SW 1271 (cell line): ENCODE data around the gene RESP18.
A peak's percentile ranks its signal among the peaks of the same experiment; 100 is the strongest.
"Not testable (repeated sequence)": the region's sequence is repeated elsewhere in the genome, so short reads cannot be mapped to it uniquely, and the experiment has no call there.

Experiments
- DNase-seq, 2 experiments: peaks; one replicate each; lab custom pipeline; 2025; lab: John Stamatoyannopoulos, UW

Gene RESP18

DNA sequence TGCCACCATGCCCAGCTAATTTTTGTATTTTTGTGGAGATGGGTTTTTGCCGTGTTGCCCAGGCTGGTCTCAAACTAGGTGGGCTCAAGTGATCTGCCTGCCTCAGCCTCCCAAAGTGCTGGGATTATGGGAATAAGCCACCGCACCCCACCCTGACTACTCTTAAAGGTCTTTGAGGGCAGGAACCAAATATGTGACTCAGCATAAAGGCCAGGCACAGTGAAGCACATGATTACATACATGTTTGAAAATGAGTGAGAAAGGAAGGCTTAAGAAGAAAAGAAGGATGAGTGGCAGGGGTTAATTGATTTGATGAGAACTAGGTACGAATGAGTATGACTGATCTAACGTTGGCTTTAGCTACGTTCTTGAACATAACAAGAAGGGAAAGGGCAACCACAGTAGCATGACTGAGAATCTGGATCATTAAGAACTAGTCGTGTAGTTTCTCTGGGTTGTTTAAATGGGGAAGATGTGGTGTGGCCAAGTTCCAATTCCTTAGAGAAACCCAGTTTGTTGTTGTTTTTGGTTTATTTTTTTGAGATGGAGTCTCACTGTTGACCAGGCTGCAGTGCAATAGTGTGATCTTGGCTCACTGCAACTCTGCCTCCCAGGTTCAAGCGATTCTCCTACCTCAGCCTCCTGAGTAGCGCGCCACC lies 6.8 kb downstream of the RESP18 start:
- no peak for DNase-seq

DNA sequence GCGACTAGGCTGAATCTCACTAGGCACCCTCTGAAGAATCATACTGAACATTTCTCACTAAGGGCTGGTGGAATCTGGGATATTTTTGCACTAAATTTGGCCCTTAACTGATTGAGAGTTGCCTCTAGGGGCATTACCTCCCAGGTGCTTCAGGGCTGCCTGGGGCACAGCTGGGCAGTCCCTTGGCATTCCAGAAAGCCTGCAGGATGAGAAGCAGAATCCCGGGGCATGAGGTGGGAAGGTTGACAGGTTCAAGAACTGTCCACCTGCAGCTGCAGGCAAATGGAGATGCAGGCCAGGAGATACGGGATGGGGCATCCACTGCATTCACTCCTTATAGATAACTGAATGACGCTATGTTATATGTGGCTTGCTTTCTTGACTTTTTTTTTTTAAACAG lies 7.4 kb downstream of the RESP18 start:
- no peak for DNase-seq

DNA sequence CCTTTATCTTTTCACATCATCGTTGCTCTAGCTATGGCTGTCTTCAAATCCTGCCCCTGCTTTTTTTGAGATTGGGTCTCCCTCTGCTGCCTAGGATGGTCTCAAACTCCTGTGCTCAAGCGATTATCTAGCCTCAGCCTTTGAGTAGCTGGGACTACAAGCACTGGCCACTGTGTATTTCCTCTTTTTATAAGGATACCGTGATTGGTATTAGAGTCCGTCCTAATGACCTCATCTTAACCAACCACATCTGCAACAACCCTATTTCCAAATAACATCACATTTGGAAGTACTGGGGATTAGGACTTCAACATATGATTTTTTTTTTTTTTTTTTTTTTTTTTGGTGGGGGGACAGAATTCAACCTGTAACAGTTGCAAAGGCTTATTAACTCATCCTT lies 9.1 kb downstream of the RESP18 start:
- DNase-seq, result no peak

DNA sequence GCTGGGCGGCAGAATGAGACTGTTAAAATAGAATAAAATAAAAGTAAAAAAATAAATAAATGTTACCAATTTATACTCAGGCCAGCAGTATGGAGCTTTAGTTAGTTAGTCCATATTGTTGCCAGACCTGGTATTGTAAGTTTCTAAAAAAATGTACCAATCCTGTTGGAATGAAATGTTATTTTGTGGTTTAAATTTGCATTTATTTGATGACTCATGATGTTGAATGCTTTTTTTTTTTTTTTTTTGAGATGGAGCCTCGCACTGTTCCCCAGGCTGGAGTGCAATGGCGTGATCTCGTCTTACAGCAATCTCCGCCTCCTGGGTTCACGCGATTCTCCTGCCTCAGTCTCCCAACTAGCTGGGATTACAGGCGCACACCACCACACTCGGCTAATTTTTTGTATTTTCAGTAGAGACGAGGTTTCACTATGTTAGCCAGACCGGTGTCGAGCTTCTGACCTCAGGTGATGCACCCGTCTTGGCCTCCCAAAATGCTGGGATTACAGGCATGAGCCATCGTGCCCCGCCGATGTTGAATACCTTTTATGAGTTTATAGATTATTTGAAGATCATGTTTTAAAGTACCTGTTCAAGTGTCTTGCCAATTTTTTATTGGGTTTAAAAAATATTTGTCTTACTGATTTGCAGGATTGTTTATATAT lies 17.6 kb downstream of the RESP18 start:
- DNase-seq, result no peak

DNA sequence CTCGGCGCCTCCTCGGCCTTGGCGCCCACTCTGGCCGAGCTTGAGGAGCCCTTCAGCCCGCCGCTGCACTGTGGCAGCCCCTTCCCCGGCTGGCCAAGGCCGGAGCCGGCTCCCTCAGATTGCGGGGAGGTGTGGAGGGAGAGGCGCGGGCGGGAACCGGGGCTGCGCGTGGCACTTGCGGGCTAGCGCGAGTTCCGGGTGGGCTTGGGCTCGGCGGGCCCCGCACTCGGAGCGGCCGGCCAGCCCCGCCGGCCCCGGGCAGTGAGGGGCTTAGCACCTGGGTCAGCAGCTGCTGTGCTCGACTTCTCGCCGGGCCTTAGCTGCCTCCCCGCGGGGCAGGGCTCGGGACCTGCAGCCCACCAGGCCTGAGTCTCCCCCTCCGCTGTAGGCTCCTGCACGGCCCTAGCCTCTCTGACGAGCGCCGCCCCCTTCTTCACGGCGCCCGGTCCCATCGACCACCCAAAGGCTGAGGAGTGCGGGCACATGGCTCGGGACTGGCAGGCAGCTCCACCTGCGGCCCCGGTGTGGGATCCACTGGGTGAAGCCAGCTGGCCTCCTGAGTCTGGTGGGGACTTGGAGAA lies 19.8 kb downstream of the RESP18 start:
- DNase-seq, result not testable (repeated sequence)

DNA sequence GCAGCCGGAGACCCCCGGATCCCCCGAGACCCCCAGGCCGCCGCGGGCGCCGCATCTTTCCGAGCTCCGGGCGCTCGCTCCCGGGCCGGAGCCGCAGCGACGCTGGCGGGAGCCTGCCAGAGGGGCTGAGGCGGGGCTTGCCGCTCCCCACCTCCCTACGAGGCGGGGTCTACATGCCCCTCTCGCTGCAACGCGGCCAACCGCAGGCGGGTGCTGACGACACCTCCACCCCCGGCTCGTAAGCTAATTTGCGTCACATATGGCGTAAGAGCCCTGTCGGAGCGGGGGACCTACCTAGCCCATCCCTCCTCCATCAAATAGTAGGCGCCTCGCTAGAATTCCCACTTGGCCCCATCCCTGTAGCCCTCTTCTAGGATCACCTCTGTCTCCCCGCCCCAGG lies 23.3 kb downstream of the RESP18 start, which contains the start of gene PTPRN:
PTPRN (minus strand) TSS at position 124 of the 400 bp plus-strand sequence; CDS start at position 55, 69 bp downstream.
- no peak for DNase-seq

DNA sequence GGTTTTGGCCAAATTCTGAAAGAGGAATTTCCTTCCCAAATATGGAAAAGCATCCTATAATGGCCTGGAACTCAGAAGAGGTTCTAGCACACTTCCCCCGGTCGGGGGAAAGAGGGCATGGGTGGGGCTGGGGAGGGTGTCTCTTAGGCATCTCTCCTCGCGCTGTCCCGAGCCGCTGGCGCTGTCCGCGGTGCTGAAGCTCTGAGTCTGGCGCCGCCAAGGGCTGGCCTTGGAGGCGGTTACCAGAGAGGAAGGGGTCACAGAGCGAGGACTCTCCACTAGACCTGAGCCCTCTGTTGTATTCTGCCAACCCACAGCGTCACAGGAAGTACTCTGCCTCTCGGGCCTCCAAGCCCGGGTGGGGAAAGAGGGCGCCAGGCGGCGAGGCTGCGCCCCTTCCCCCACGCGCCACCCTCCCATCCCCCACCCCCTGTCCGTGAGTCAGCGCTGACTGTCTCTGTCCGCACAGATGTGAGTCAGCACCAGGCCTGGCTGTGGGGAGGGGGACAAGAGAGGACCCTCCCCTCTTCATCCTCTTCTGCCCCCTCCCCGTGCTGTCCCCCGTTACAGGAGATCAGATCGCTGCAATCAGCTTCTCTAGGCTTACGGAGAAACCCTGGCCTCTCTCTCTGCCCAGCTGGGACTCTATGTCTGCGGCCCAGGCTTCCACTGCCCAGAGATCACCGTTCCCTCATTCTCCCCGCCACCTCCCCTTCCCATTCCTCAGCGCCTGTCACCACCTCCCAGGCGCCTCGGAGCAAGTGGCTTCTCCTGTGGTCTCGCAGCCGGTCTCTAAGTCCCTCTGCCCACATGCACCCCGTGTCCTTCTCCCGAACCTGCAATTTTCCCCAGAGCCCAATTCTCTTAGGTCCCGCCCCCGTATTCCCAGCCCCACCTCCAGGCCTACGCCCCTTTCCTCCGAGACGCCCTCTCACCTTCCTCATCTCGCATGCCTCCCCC lies 24.1 kb downstream of the RESP18 start:
- DNase-seq, result peak in 1 of 2 experiments; percentile 5

DNA sequence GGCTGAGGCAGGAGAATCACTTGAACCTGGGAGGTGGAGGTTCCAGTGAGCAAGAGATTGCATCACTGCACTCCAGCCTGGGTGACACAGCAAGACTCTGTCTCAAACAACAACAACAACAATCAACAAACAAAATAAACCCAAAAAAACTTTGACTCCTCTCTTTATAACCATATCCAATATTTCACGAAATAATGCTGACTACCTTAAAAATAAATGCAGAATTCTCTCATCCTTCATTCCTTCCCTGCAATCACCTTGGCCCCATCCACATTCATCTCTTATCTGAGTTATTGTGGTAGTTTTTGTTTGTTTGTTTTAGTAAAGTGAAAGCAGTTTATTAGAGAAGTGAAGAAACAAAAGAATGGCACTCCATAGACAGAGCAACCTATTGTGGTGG lies 26.5 kb downstream of the RESP18 start:
- DNase-seq, result no peak

DNA sequence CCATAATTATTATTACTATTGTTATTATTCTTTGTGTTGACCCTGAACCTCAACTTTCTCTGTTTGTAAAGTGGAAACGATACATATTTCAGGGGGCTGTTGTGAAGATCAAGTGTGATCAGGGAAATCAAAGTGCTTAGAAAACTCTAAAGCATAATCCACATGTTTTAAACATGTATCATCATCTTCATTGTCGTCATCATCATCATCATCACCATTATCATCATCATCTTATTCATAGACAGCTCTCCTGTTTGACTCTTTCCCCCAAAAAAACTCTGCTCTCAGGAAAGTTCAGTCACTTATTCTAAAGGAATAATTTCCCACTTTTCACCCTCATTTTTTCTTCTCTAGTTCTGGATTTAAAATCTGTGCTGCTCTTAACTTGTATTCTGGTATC lies 28.3 kb downstream of the RESP18 start:
- no peak for DNase-seq

DNA sequence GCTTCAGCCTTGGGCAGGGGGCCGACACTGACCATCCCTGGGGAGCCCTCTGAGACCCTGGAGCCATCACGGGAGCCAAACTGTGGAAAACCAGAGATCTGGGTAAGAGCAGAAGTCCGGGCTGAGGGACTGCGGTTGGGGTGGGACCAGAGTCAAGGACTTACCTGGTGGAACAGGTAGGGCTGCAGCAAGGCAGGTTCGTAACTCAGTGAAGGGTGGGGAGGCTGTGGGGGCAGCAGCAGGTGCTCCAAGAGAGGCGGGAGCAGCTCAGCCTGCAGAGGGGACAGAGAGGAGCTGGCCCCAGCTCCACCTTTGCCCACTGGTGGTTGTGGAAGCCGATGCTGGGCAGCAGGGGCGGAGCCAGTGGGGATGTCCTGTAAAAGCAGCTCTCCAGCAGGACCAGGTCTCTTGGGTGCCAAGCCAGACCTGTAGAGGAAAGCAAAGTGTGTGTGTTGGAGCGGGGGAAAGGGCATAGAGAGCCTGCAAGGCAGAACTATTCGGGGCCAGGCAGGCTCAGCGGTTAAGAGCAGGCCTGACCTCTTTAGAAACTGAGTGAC lies 30.1 kb downstream of the RESP18 start:
- no peak for DNase-seq

DNA sequence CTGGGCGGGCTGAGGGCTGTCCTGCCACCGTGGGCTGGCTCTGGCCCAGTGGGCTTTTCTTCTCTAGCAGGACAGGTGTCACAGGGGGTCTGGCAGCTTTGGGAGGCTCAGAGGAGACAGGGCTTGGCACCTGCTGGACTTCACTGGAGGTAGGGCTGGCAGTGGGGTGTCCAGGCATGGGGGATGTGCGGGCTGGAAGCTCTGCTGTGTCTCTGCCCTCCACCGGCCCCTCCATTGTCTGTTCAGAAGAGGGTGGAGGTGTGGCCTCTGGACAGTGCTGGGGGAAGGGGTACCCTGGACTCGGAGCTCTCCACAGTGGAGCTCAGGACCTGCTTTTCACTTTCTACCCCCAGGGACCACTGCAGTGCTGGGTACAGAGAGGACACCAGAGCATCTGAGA lies 32.5 kb downstream of the RESP18 start:
- no peak for DNase-seq

DNA sequence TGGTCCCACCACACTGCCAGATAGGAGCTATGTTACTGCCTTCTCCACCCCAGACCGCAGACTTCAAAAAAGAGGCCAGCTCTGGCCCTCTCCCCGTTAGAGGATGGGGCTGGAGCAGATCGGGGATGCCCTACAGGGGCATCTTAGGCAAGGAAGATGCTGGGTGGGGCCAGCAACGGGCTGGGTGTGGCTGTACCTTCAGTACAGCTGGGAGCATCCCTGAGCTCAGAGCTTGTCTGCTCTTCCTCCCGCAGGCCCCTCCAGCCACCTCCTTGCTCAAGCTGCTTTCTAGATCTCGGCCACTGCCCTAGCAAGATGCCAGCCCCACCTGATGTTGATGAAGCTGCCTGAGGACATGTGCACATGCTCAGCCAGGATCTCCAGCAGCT lies 33.2 kb downstream of the RESP18 start:
- no peak for DNase-seq

DNA sequence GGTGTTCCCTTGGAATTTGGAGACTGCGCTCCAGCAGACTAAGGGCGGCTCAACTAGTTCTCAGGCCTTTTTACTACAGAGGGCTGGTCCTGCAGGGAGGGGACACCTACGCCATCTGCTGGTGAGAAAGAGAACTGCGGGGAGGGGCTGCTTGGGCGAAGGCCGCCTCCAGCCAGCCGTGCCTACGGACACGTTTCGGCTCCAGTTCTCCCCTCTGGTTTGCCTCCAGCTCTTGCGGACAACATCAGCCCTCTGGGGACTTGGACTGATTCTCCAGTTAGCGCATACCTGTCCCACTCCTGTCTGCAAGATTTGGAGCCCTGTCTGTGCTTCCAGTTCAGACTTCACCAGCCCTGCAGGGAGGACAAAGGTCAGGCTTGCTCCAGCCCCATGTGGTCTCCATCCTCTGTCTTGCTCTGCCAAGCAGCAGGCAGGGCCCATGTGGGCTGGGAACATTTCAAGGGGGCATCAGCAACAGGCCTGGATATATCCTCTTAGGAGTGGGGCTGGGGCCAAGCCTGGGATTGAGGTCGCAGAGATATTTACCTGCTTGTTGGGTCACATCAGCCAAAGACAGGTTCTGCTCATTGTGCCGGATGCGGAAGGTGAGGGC lies 33.7 kb downstream of the RESP18 start:
- peak; percentile 17 to 44 for DNase-seq

DNA sequence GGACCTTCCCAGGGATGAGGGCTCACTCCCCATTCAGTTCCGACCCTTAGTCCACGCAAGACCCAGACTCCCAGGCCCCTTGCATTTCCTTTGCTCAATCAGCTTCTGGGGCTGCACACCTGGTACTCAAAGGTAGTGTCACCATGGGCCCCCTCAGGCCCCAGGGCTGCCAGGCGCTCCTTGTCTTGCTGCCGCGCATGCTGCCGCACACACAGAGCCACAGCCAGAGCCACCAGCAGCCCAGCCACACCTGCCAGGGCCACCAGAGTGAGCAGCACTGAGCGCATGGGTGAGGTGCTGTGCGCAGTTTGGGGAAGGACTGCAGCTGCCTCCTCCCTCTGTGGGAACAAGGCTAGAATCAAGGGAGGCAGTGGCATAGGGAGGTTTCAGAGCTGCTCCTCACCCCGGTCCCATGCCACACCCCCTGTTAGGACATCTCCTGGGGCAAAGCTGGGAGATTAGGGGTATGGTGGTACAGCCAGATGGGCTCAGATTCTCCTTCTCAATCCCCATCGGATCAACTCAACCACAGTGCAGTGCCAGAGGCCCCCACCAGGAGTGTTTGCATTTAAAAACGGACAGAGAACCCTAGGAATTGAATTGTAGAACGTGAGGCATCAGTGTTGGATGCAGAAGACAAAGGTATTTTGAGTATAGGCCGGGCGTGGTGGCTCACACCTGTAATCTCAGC lies 34.6 kb downstream of the RESP18 start:
- DNase-seq, result no peak

DNA sequence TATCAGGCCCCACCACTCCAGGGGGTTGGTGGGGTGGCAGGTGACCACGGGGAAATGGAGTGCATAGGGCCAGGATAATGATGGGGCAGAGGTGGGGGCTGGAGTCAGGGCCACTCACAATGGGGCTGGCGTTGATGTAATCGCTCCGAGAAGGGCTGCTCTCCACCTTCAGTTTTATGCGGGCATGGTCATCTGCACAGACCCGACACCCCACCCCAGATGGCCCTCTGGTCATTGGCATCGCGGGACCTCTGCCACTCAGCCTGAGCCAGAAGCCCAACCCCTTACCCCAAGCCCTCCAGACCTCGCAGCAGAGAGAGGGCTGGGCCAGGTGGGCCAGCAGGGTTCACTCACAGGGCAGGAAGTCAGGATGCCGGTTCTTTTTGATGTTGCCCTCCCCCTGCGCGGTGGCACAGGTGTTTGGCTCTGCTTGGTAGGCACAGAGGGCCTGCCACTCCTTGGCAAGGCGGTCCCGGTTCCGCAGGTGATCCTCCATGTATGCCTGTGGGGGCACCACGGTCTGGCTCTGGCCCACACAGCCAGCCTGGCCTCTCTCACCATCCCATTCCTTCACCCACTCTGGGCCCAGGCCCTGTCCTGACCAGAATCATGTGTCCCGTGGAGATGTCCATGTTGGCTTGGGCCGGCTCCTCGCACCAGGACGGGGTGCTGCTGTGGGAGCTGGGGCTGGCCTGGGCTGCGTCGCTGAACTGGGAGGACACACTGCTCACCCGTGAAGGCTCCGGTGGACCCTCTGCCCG lies 35.7 kb downstream of the RESP18 start:
- DNase-seq, result no peak

DNA sequence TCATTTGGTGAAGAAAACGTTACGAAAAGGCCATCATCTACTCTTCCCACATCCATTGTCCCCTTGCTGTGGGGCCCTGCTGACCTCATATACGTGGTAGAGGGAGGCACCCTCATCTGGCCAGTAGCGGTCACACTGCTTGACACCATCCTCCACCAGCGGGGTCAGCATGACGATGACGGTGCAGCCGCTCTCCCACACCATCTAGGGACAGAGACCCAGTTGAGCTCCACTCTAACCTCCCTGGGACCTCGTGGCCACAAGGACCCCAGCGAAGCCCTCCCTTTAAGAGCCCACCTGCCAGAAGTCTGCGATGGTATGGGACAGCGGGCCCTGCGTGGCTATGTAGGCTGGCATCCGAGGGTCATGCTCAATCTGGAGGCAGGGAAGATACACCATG lies 36.4 kb downstream of the RESP18 start:
- DNase-seq, result no peak

DNA sequence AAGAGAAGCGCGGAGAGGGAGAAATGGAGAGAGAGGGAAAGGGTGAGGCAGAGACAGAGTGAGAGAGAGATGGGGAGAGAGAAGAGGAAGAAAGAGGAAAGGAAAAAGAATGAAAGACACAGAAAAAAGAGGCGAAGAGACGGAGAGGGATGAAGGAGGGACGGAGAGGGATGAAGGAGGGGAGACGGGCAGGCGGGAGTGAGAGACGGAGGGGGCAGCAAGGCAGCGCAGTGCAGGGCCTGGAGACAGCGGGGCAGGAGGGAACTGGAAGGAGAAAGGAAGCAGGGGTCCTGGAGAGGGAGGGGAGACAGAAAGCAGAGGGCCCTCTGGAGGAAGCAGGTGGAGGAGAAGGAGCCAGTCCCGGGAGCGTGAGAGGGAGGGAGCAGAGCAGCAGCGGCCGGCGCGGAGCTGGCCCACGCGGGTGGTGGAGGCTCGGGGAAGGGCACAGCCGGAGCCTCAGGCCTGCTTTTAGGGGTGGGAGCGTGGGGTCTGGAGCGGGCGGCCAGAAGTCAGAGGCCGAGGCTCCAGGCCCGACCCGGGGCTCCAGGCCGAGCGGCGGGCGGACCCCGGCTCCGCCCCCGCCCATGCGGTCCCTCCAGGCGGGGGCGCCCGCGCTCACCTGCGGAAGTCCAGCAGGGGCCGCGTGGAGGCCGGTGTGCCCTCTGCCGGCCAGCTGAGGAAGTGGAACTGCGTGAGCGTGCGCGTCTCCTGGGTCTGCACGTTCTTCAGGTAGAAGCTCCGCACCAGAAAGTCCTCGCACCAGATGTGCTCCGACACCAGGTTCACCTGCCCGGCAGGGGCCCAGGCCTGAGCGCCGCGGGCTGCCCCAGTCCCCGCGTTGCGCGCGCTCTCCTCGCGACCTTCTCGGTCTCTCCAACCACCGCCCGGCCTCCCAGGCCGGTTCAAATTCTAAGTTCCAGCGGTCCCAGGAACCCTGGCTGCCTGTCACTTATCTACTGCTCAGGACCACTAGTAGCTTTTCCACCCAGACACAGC lies 37.9 kb downstream of the RESP18 start:
- peak; percentile 39 to 69 for DNase-seq

DNA sequence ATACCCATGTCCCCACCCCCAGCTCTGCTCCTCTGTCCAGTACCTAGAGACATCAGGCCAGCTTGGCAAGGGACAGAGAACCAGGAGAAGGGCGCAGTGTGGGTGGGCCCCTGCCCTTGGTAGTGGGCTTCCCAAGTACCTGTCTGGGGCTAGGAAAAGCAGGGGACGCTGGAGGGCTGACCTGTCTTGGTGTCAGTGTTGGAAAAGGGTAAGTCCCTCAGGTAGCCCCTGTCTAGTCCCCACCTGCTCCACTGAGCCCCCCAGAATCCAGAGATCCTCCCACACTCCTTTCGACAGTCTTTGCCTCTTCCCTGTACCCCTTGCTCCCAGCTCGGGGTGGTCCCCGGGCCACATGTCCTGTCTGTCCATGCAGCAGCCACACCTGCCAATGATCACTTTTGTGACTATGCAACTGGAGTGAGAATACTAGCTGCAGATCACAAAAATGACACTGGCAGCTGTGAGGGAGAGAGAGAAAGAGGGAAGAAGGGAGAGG lies 38.8 kb downstream of the RESP18 start:
- DNase-seq, result no peak

DNA sequence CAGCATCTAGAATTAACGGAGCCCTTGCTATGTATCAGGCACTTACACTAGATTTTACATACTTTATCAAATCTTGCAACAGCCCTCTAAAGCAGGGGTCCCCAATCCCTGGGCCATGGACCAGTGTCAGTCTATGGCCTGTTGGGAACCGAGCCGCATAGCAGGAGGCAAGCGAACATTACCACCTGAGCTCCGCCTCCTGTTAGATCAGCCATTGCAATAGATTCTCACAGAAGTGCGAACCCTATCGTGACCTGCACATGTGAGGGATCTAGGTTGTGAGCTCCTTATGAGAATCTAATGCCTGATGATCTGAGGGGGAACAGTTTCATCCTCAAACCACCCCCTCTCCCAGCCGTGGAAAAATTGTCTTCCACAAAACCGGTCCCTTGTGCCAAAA lies 39.9 kb downstream of the RESP18 start:
- DNase-seq, result no peak
